SK-N-SH (cell line): ENCODE results near the gene STK40. TPM values are rescaled to one million over a fixed set of nuclear protein-coding genes. Genes with fewer than 3 reads are reported as not detected.

Source experiments
- CTCF ChIA-PET: fragments of 300-600, 350-600 bp; formaldehyde crosslinking; extraction: SDS; loops from one replicate; lab custom pipeline; 2021; lab: Yijun Ruan, JAX
- POLR2A ChIA-PET: fragments of 350-600 bp; sonication (Branson Sonifier 250); formaldehyde crosslinking; extraction: SDS; loops from one replicate; lab custom pipeline; 2020; ENCODE audit warnings: antibody characterized with exemption, inconsistent platforms; lab: Yijun Ruan, JAX
- DNase-seq: peaks from one replicate; pipeline ENCODE4 v3.0.0; 2012
- H2AFZ ChIP-seq: fragments of 200-600 bp; sonication (generic); 2 replicates; pipeline ENCODE4 v1.8.1; 2016; ENCODE audit warnings: antibody characterized with exemption, mild to moderate bottlenecking, low read depth
- H3F3A ChIP-seq: fragments of 200-600 bp; sonication (generic); replicated peaks from 2 replicates; pipeline ENCODE3; 2016; ENCODE audit warnings: antibody characterized with exemption, mild to moderate bottlenecking; ENCODE audit not compliant: insufficient read depth
- H3K27ac ChIP-seq, 2 experiments: fragments of 200-500 bp in 1 of 2; fragments of 200-600 bp in 1 of 2; sonication (Bioruptor generic) in 1 of 2; sonication (generic), shearing (Covaris generic) in 1 of 2; 2 replicates each; pipeline versions ENCODE4 v1.5.1 to v1.6.1; 2014 to 2016; ENCODE audit warnings: low read depth in 2 of 2, inconsistent platforms in 1 of 2, low read length in 1 of 2, mild to moderate bottlenecking in 1 of 2, mixed read lengths in 1 of 2
- H3K27me3 ChIP-seq: fragments of 200-600 bp; sonication (generic), shearing (Covaris generic); 2 replicates; pipeline ENCODE4 v1.6.1; 2016; ENCODE audit warnings: mixed run types; ENCODE audit not compliant: insufficient read depth
- H3K36me3 ChIP-seq, 2 experiments: fragments of 200-500 bp in 1 of 2; fragments of 200-600 bp in 1 of 2; sonication (Bioruptor generic) in 1 of 2; sonication (generic) in 1 of 2; replicated peaks in 1 of 2; 2 replicates each; pipeline versions ENCODE3 to v1.5.1; 2014 to 2016; ENCODE audit warnings: low read length in 1 of 2, mild to moderate bottlenecking in 1 of 2; ENCODE audit not compliant: insufficient read depth in 2 of 2, control insufficient read depth in 1 of 2
- H3K4me1 ChIP-seq, 2 experiments: fragments of 200-500 bp in 1 of 2; fragments of 200-600 bp in 1 of 2; sonication (Bioruptor generic) in 1 of 2; sonication (generic), shearing (Covaris generic) in 1 of 2; 2 replicates each; pipeline versions ENCODE4 v1.5.1 to v1.6.1; 2014 to 2016; ENCODE audit warnings: low read depth in 1 of 2, low read length in 1 of 2, mixed run types in 1 of 2; ENCODE audit not compliant: insufficient read depth in 2 of 2, control insufficient read depth in 1 of 2
- H3K4me2 ChIP-seq: fragments of 200-600 bp; sonication (generic), shearing (Covaris generic); 2 replicates; pipeline ENCODE4 v1.6.1; 2017; ENCODE audit warnings: mixed run types
- H3K4me3 ChIP-seq, 2 experiments: fragments of 200-500 bp in 1 of 2; fragments of 200-600 bp in 1 of 2; sonication (Bioruptor generic) in 1 of 2; sonication (generic), shearing (Covaris generic) in 1 of 2; 2 replicates each; pipeline versions ENCODE4 v1.5.1 to v1.8.1; 2014 to 2016; ENCODE audit warnings: low read depth in 2 of 2, inconsistent platforms in 1 of 2, low read length in 1 of 2, mild to moderate bottlenecking in 1 of 2, mixed read lengths in 1 of 2, moderate library complexity in 1 of 2
- H3K79me2 ChIP-seq: fragments of 200-600 bp; sonication (generic); 2 replicates; pipeline ENCODE4 v1.8.1; 2017; ENCODE audit warnings: mild to moderate bottlenecking; ENCODE audit not compliant: insufficient read depth
- H3K9ac ChIP-seq: fragments of 200-600 bp; sonication (generic); 2 replicates; pipeline ENCODE4 v1.6.1; 2017; ENCODE audit warnings: mixed run types
- H3K9me2 ChIP-seq: fragments of 200-600 bp; sonication (generic); 2 replicates; pipeline ENCODE4 v1.6.1; 2017; ENCODE audit warnings: mixed run types
- H3K9me3 ChIP-seq: fragments of 200-600 bp; sonication (generic); 2 replicates; pipeline ENCODE4 v1.6.1; 2017; ENCODE audit warnings: mixed run types, mild to moderate bottlenecking, moderate library complexity
- H4K20me1 ChIP-seq: fragments of 200-600 bp; sonication (generic); 2 replicates; pipeline ENCODE4 v1.6.1; 2017; ENCODE audit warnings: mild to moderate bottlenecking, mixed run types; ENCODE audit not compliant: insufficient read depth
- ELF1 ChIP-seq: IDR thresholded peaks from 2 replicates; pipeline ENCODE4 v1.4.0; 2012
- EP300 ChIP-seq, 2 experiments: IDR thresholded peaks; 2 replicates each; pipeline versions ENCODE4 v1.4.0 to v1.6.1; 2012; ENCODE audit warnings: borderline replicate concordance in 1 of 2, low read depth in 1 of 2, low read length in 1 of 2
- EZH2phosphoT487 ChIP-seq: fragments of 200-600 bp; sonication (generic); IDR thresholded peaks from 2 replicates; pipeline ENCODE4 v1.6.1; 2017; ENCODE audit warnings: low read depth, mixed run types, mild to moderate bottlenecking, antibody characterized with exemption, moderate library complexity, borderline replicate concordance
- FOXJ3 ChIP-seq: sonication (generic); formaldehyde crosslinking; IDR thresholded peaks from 2 replicates; pipeline ENCODE4 v1.5.1; 2020; ENCODE audit warnings: mild to moderate bottlenecking, missing genetic modification reagents
- FOXM1 ChIP-seq: IDR thresholded peaks from 2 replicates; pipeline ENCODE4 v1.4.0; 2012; ENCODE audit warnings: low read depth, mild to moderate bottlenecking
- MXI1 ChIP-seq: IDR thresholded peaks from 2 replicates; pipeline ENCODE4 v1.6.1; 2012; ENCODE audit warnings: mild to moderate bottlenecking, low read depth, low read length, improper control_type of control experiment
- NFIC ChIP-seq: IDR thresholded peaks from 2 replicates; pipeline ENCODE4 v1.4.0; 2012; ENCODE audit warnings: borderline replicate concordance
- POLR2AphosphoS5 ChIP-seq: IDR thresholded peaks from 2 replicates; pipeline ENCODE4 v1.6.1; 2012; ENCODE audit warnings: low read depth, low read length
- RAD21 ChIP-seq: IDR thresholded peaks from 2 replicates; pipeline ENCODE4 v1.6.1; 2012; ENCODE audit warnings: mild to moderate bottlenecking, low read length
- RCOR1 ChIP-seq: fragments of 150-350 bp; IDR thresholded peaks from 2 replicates; pipeline ENCODE4 v1.6.1; 2017; ENCODE audit warnings: antibody characterized with exemption, low read length
- RXRA ChIP-seq: IDR thresholded peaks from 2 replicates; pipeline ENCODE4 v1.4.0; 2012; ENCODE audit warnings: low read depth, mild to moderate bottlenecking, borderline replicate concordance
- TAF1 ChIP-seq: IDR thresholded peaks from 2 replicates; pipeline ENCODE4 v1.6.1; 2012; ENCODE audit warnings: low read depth, mild to moderate bottlenecking, low read length, moderate library complexity, borderline replicate concordance
- YY1 ChIP-seq: IDR thresholded peaks from 2 replicates; pipeline ENCODE4 v1.4.0; 2012; ENCODE audit warnings: low read depth, mild to moderate bottlenecking
- WGBS: methylation state at CpG from one replicate; pipeline ENCODE4 v1.1.6; 2017; ENCODE audit warnings: low lambda C conversion rate; 5-methylcytosine and 5-hydroxymethylcytosine counted together
- polyA plus RNA-seq, 3 experiments: library from polyadenylated mRNA; depleted of rRNA; stranded (reverse); fragments of >200 nt; gene quantifications; 2 replicates each; pipeline ENCODE4 v1.2.3, GENCODE V29; 2012
- TF ChIP-seq, protein P1 (sequence below): fragments of 150-350 bp; IDR thresholded peaks from 2 replicates; pipeline ENCODE4 v1.6.1; 2017; ENCODE audit warnings: antibody characterized with exemption, low read length, low read depth, borderline replicate concordance
- TF ChIP-seq, protein P2 (sequence below): fragments of 150-350 bp; IDR thresholded peaks from 2 replicates; pipeline ENCODE4 v1.6.1; 2016; ENCODE audit warnings: mild to moderate bottlenecking, low read depth, low read length
- TF ChIP-seq, protein P3 (sequence below): IDR thresholded peaks from 2 replicates; pipeline ENCODE4; 2012
- TF ChIP-seq, protein P4 (sequence below): IDR thresholded peaks from 2 replicates; pipeline ENCODE4 v1.6.1; 2012; ENCODE audit warnings: mild to moderate bottlenecking, low read depth, low read length, moderate library complexity
- TF ChIP-seq, protein P5 (sequence below): IDR thresholded peaks from 2 replicates; pipeline ENCODE4 v1.4.0; 2012; ENCODE audit warnings: low read depth, borderline replicate concordance

STK40 gene
- polyA plus RNA-seq, 1 of the 3 experiments (the other 2 are of a cell fraction), result 43.3 TPM

DNA sequence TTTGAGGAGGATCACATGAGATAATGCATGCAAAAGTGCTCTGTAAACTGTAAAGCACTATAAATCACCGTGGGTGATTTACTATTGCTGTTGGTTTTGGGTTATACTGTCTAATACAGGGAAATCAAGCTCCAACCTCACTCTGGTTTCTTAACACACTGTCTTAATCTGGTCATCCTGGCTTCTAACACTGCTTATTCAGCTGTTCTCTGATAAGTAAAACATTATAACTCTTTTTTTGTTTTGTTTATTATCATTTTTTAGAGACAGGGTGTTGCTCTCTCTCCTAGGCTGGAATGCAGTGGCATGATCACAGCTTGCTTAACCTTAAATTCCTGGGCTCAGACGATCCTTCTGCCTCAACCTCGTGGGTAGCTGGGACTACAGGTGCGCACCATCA, 33.8 kb upstream of the STK40 start:
- ChIA-PET CTCF (interaction anchor here (0.9 to 5.3 kb wide), 13 partner anchors 17 to 326 kb away, joined by 3 to 31 read pairs (median 4); partner anchors contain the start of gene LSM10), POLR2A (interaction anchor here (0.6 kb wide), 1 partner anchor 31 kb away, joined by 5 read pairs; the partner anchor contains the start of gene OSCP1)
- DNase-seq, result no peak
- 80% methylated on average over 4 of the region's 4 CpGs for WGBS
- Histone ChIP-seq H3K79me2 (no peaks in the 10 kb centered on the region), H2AFZ (no peak overlapping the region), H3K9me3 (no peaks in the 10 kb centered on the region), H4K20me1 (no peaks in the 10 kb centered on the region), H3K27ac (no peak overlapping the region), H3K4me3 (no peak overlapping the region), H3K27me3 (no peaks in the 10 kb centered on the region), H3K9ac (no peak overlapping the region), H3K4me1 (peaks cover 0 to 5% of the 10 kb centered on the region in 2 experiments; a peak in 2 of 4 replicates), H3F3A (peaks cover 4% of the 10 kb centered on the region), H3K4me2 (no peak overlapping the region), H3K9me2 (no peaks in the 10 kb centered on the region), H3K36me3 (peaks cover 0 to 16% of the 10 kb centered on the region in 2 experiments)
- TF ChIP-seq EZH2phosphoT487 (no peak), RCOR1 (no peak), RAD21 (no peak), MXI1 (no peak), TAF1 (no peak)
- TF ChIP-seq, protein P1, sequence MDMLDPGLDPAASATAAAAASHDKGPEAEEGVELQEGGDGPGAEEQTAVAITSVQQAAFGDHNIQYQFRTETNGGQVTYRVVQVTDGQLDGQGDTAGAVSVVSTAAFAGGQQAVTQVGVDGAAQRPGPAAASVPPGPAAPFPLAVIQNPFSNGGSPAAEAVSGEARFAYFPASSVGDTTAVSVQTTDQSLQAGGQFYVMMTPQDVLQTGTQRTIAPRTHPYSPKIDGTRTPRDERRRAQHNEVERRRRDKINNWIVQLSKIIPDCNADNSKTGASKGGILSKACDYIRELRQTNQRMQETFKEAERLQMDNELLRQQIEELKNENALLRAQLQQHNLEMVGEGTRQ, result no peak

DNA sequence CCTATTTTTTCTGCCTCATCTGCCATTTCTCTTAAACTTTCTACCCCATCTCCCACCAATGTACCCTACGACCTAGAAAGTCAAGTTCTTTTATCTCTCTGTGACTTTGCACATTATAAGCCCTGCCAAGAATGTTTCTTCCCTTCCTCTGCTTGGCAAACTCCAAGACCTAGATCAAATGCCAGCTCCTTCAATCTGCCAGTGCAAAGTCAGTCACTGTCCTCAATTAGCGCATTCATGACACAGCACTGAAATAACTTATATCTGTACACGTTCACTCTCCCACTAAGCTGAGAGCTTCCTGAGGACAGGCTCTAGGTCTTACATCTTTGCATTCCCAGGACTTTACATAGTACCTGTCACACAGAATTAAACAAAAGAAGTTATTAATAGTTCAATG, 33.4 kb upstream of the STK40 start:
- no peak overlapping the region for H3K27ac ChIP-seq
- H3K9me3 ChIP-seq, result no peaks in the 10 kb centered on the region
- no peak overlapping the region for H3K4me2 ChIP-seq
- H3K79me2 ChIP-seq, result no peaks in the 10 kb centered on the region
- H3K9ac ChIP-seq, result no peak overlapping the region
- H3K4me3 ChIP-seq, result no peak overlapping the region
- 88% methylated on average over 3 of the region's 3 CpGs for WGBS
- H3K4me1 ChIP-seq, result peaks cover 0 to 5% of the 10 kb centered on the region in 2 experiments; a peak in 2 of 4 replicates
- no peaks in the 10 kb centered on the region for H3K27me3 ChIP-seq
- peaks cover 0 to 16% of the 10 kb centered on the region in 2 experiments for H3K36me3 ChIP-seq
- DNase-seq, result no peak
- no peaks in the 10 kb centered on the region for H3K9me2 ChIP-seq
- H3F3A ChIP-seq, result peaks cover 4% of the 10 kb centered on the region
- ChIA-PET POLR2A (interaction anchor here (0.6 kb wide), 1 partner anchor 77 kb away, joined by 4 read pairs; no protein-coding TSS in a partner anchor), CTCF (interaction anchor here (1.0 to 5.3 kb wide), 6 partner anchors 38 to 284 kb away, joined by 3 to 31 read pairs (median 4); no protein-coding TSS in a partner anchor)
- no peaks in the 10 kb centered on the region for H4K20me1 ChIP-seq
- no peak overlapping the region for H2AFZ ChIP-seq
- TF ChIP-seq ELF1 (no peak), TAF1 (no peak), RAD21 (no peak), EP300 (IDR thresholded peaks at IDR 0.05; ENCODE audit: borderline replicate concordance in 1 of 2, low read depth in 1 of 2, low read length in 1 of 2) (no peak), EZH2phosphoT487 (no peak), FOXJ3 (no peak), YY1 (no peak), POLR2AphosphoS5 (no peak), NFIC (no peak), RXRA (no peak), FOXM1 (no peak)
- TF ChIP-seq, protein P2, sequence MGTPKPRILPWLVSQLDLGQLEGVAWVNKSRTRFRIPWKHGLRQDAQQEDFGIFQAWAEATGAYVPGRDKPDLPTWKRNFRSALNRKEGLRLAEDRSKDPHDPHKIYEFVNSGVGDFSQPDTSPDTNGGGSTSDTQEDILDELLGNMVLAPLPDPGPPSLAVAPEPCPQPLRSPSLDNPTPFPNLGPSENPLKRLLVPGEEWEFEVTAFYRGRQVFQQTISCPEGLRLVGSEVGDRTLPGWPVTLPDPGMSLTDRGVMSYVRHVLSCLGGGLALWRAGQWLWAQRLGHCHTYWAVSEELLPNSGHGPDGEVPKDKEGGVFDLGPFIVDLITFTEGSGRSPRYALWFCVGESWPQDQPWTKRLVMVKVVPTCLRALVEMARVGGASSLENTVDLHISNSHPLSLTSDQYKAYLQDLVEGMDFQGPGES, result no peak
- TF ChIP-seq, protein P3, sequence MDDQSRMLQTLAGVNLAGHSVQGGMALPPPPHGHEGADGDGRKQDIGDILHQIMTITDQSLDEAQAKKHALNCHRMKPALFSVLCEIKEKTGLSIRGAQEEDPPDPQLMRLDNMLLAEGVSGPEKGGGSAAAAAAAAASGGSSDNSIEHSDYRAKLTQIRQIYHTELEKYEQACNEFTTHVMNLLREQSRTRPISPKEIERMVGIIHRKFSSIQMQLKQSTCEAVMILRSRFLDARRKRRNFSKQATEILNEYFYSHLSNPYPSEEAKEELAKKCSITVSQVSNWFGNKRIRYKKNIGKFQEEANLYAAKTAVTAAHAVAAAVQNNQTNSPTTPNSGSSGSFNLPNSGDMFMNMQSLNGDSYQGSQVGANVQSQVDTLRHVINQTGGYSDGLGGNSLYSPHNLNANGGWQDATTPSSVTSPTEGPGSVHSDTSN, result no peak
- TF ChIP-seq, protein P4, sequence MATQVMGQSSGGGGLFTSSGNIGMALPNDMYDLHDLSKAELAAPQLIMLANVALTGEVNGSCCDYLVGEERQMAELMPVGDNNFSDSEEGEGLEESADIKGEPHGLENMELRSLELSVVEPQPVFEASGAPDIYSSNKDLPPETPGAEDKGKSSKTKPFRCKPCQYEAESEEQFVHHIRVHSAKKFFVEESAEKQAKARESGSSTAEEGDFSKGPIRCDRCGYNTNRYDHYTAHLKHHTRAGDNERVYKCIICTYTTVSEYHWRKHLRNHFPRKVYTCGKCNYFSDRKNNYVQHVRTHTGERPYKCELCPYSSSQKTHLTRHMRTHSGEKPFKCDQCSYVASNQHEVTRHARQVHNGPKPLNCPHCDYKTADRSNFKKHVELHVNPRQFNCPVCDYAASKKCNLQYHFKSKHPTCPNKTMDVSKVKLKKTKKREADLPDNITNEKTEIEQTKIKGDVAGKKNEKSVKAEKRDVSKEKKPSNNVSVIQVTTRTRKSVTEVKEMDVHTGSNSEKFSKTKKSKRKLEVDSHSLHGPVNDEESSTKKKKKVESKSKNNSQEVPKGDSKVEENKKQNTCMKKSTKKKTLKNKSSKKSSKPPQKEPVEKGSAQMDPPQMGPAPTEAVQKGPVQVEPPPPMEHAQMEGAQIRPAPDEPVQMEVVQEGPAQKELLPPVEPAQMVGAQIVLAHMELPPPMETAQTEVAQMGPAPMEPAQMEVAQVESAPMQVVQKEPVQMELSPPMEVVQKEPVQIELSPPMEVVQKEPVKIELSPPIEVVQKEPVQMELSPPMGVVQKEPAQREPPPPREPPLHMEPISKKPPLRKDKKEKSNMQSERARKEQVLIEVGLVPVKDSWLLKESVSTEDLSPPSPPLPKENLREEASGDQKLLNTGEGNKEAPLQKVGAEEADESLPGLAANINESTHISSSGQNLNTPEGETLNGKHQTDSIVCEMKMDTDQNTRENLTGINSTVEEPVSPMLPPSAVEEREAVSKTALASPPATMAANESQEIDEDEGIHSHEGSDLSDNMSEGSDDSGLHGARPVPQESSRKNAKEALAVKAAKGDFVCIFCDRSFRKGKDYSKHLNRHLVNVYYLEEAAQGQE, result no peak
- TF ChIP-seq, protein P5, sequence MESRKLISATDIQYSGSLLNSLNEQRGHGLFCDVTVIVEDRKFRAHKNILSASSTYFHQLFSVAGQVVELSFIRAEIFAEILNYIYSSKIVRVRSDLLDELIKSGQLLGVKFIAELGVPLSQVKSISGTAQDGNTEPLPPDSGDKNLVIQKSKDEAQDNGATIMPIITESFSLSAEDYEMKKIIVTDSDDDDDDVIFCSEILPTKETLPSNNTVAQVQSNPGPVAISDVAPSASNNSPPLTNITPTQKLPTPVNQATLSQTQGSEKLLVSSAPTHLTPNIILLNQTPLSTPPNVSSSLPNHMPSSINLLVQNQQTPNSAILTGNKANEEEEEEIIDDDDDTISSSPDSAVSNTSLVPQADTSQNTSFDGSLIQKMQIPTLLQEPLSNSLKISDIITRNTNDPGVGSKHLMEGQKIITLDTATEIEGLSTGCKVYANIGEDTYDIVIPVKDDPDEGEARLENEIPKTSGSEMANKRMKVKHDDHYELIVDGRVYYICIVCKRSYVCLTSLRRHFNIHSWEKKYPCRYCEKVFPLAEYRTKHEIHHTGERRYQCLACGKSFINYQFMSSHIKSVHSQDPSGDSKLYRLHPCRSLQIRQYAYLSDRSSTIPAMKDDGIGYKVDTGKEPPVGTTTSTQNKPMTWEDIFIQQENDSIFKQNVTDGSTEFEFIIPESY, result no peak
